Measurements from ENCODE around the gene GNB1L. TPM values are rescaled to one million over a fixed set of nuclear protein-coding genes. Genes with fewer than 3 reads are reported as not detected.

The GNB1L gene
- polyA plus RNA-seq, 3 donors = 3.4 to 6.0 (median 4.8) TPM

- no peak for TF ChIP-seq CTCF (IDR thresholded peaks at IDR 0.05)
- Mint-ChIP-seq H3K36me3 (peaks cover 16 to 55% of the 10 kb centered on the region in 2 donors), H3K4me1 (no peaks in the 10 kb centered on the region), H3K4me3 (no peak overlapping the region), H3K27ac (peak overlapping the region in 2 of 7 donors; percentile 41 to 71), H3K27me3 (ENCODE audit: low read depth in 3 of 3) (no peaks in the 10 kb centered on the region), H3K9me3 (no peaks in the 10 kb centered on the region)
- no peaks in the 10 kb centered on the region for H3K4me1 ChIP-seq (ENCODE audit: control insufficient read depth in 1 of 2, insufficient read depth in 2 of 2, low read length in 2 of 2)
- no peak overlapping the region for H3K27ac ChIP-seq (ENCODE audit: low read depth in 1 of 2, low read length in 2 of 2)
- no peak overlapping the region for H2AFZ ChIP-seq (ENCODE audit: insufficient read depth, low read depth, low read length, poor library complexity, severe bottlenecking)
- no peaks in the 10 kb centered on the region for H4K20me1 ChIP-seq (ENCODE audit: insufficient read depth, low read length)
- H3K4me2 ChIP-seq (replicated peaks; ENCODE audit: extremely low read depth, low read length, poor library complexity, severe bottlenecking) = no peak overlapping the region
- H3K27me3 ChIP-seq (ENCODE audit: control insufficient read depth in 2 of 2, insufficient read depth in 2 of 2, low read length in 2 of 2) = no peaks in the 10 kb centered on the region
- 97% methylated on average over 20 of the region's 20 CpGs for WGBS (ENCODE audit: insufficient coverage)
- DNase-seq = no peak
- H3K36me3 ChIP-seq (replicated peaks in 1 of 2; ENCODE audit: control insufficient read depth in 1 of 2, insufficient read depth in 2 of 2, low read length in 2 of 2) = peaks cover 31 to 72% of the 10 kb centered on the region in 2 donors
- H3K79me2 ChIP-seq (ENCODE audit: insufficient read depth, low read length) = no peaks in the 10 kb centered on the region
- H3K9me3 ChIP-seq (replicated peaks in 1 of 2; ENCODE audit: control insufficient read depth in 1 of 2, insufficient read depth in 1 of 2, low read length in 2 of 2) = no peaks in the 10 kb centered on the region
- H3K4me3 ChIP-seq (replicated peaks in 1 of 3; ENCODE audit: low read depth in 2 of 3, low read length in 3 of 3) = no peak overlapping the region
- intact Hi-C loops (cut with micrococcal nuclease) = no loop called here
- H3K9ac ChIP-seq (ENCODE audit: insufficient read depth, low read length, poor library complexity, severe bottlenecking) = no peak overlapping the region
Measured at GRCh38 chr22:19877626-19878339, 23.1 kb upstream of the GNB1L start.

GRCh38 chr22:19876941-19877625 lies 22.4 kb upstream of the GNB1L start:
- H3K36me3 Mint-ChIP-seq = peaks cover 11 to 52% of the 10 kb centered on the region in 2 donors
- no peaks in the 10 kb centered on the region for H3K79me2 ChIP-seq (ENCODE audit: insufficient read depth, low read length)
- H3K4me1 Mint-ChIP-seq = no peaks in the 10 kb centered on the region
- DNase-seq = no peak
- H4K20me1 ChIP-seq (ENCODE audit: insufficient read depth, low read length) = no peaks in the 10 kb centered on the region
- H3K9me3 ChIP-seq (replicated peaks in 1 of 2; ENCODE audit: control insufficient read depth in 1 of 2, insufficient read depth in 1 of 2, low read length in 2 of 2) = no peaks in the 10 kb centered on the region
- H2AFZ ChIP-seq (ENCODE audit: insufficient read depth, low read depth, low read length, poor library complexity, severe bottlenecking) = no peak overlapping the region
- H3K4me3 ChIP-seq (replicated peaks in 1 of 3; ENCODE audit: low read depth in 2 of 3, low read length in 3 of 3) = no peak overlapping the region
- H3K27me3 ChIP-seq (ENCODE audit: control insufficient read depth in 2 of 2, insufficient read depth in 2 of 2, low read length in 2 of 2) = no peaks in the 10 kb centered on the region
- no peaks in the 10 kb centered on the region for H3K9me3 Mint-ChIP-seq
- no peak for TF ChIP-seq CTCF (IDR thresholded peaks at IDR 0.05)
- H3K4me1 ChIP-seq (ENCODE audit: control insufficient read depth in 1 of 2, insufficient read depth in 2 of 2, low read length in 2 of 2) = no peaks in the 10 kb centered on the region
- no peak overlapping the region for H3K27ac ChIP-seq (ENCODE audit: low read depth in 1 of 2, low read length in 2 of 2)
- peak overlapping the region in 1 of 7 donors; percentile 71 for H3K27ac Mint-ChIP-seq
- intact Hi-C loops (cut with micrococcal nuclease) = no loop called here
- no peaks in the 10 kb centered on the region for H3K27me3 Mint-ChIP-seq (ENCODE audit: low read depth in 3 of 3)
- WGBS (ENCODE audit: insufficient coverage) = 100% methylated on average over 11 of the region's 18 CpGs
- H3K9ac ChIP-seq (ENCODE audit: insufficient read depth, low read length, poor library complexity, severe bottlenecking) = no peak overlapping the region
- no peak overlapping the region for H3K4me3 Mint-ChIP-seq
- H3K36me3 ChIP-seq (replicated peaks in 1 of 2; ENCODE audit: control insufficient read depth in 1 of 2, insufficient read depth in 2 of 2, low read length in 2 of 2) = peaks cover 27 to 66% of the 10 kb centered on the region in 2 donors
- H3K4me2 ChIP-seq (replicated peaks; ENCODE audit: extremely low read depth, low read length, poor library complexity, severe bottlenecking) = no peak overlapping the region
